MM.1S (cell line): ENCODE data around the gene C1D.

Experiments
- EZH2phosphoT487 ChIP-seq: fragments of 300-600 bp; sonication (generic); IDR thresholded peaks from 2 replicates; pipeline ENCODE4 v1.6.1; 2018; ENCODE audit warnings: antibody characterized with exemption, low read length
- TF ChIP-seq, protein P1 (sequence below): fragments of 300-600 bp; sonication (generic); IDR thresholded peaks from 2 replicates; pipeline ENCODE4 v1.5.1; 2016; ENCODE audit warnings: antibody characterized with exemption, low read length, mixed read lengths

DNA sequence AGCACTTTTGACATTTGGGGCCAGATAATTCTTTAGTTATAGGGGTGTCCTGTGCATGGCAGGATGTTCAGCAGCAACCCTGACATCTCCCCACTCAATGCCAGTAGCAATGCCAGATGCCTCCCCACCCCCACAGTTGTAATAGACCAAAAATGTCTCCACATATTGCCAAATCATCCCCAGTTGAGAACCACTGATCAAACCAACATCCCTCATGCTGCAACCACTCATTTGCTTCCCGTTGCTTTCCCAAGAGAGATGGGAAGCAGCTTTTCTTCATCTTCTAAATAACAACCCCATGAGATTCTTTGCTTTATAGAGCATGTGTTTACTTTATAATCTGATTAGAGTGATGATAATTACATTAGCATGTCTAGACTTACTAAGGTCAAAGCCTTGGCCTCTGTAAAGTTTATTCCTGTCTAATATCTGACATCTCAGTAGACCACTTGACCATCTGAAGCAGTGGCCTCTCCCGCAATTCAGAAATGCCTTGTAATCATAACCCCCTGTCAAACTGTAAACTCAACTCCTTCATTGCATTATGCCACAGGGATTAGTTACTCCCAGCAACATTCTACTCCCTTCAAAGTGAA lies 28.7 kb upstream of the C1D start:
- TF ChIP-seq, protein P1, sequence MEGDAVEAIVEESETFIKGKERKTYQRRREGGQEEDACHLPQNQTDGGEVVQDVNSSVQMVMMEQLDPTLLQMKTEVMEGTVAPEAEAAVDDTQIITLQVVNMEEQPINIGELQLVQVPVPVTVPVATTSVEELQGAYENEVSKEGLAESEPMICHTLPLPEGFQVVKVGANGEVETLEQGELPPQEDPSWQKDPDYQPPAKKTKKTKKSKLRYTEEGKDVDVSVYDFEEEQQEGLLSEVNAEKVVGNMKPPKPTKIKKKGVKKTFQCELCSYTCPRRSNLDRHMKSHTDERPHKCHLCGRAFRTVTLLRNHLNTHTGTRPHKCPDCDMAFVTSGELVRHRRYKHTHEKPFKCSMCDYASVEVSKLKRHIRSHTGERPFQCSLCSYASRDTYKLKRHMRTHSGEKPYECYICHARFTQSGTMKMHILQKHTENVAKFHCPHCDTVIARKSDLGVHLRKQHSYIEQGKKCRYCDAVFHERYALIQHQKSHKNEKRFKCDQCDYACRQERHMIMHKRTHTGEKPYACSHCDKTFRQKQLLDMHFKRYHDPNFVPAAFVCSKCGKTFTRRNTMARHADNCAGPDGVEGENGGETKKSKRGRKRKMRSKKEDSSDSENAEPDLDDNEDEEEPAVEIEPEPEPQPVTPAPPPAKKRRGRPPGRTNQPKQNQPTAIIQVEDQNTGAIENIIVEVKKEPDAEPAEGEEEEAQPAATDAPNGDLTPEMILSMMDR = no peak
- no peak for TF ChIP-seq EZH2phosphoT487
